Natural killer cell (primary cell): ENCODE measurements around the gene DYNC1H1. TPM values are rescaled to one million over a fixed set of nuclear protein-coding genes. Genes with fewer than 3 reads are reported as not detected.

ENCODE experiments used
- ATAC-seq, 3 donors: fragments of 150-1000 bp in 2 of 3; fragments of 200-7000 bp in 1 of 3; cut with Tn5 transposase; 1 replicate in 1 of 3; 2 replicates in 2 of 3; pipeline ENCODE4 v1.10.0; 2021; ENCODE audit warnings: mild to moderate bottlenecking in 2 of 3, moderate library complexity in 2 of 3
- DNase-seq, 2 donors: peaks; one replicate each; pipeline versions ENCODE4 v3.0.0 to v3.0.0-alpha.2; 2013 to 2021; ENCODE audit warnings: mixed read lengths in 1 of 2
- H3K27ac ChIP-seq: one replicate; pipeline ENCODE4 v1.5.1; 2013; ENCODE audit warnings: mild to moderate bottlenecking, low read length
- H3K27me3 ChIP-seq: one replicate; pipeline ENCODE4 v1.6.1; 2013; ENCODE audit warnings: low read length; ENCODE audit not compliant: control insufficient read depth, insufficient read depth
- H3K36me3 ChIP-seq: one replicate; pipeline ENCODE4 v1.6.1; 2013; ENCODE audit warnings: low read length; ENCODE audit not compliant: control insufficient read depth, insufficient read depth
- H3K4me1 ChIP-seq: one replicate; pipeline ENCODE4 v1.6.1; 2013; ENCODE audit warnings: low read length; ENCODE audit not compliant: control insufficient read depth, insufficient read depth
- H3K4me3 ChIP-seq: one replicate; pipeline ENCODE4 v1.5.1; 2013; ENCODE audit warnings: low read length
- H3K9me3 ChIP-seq: one replicate; pipeline ENCODE4 v1.6.1; 2013; ENCODE audit warnings: low read length; ENCODE audit not compliant: control insufficient read depth, insufficient read depth
- H3K27ac Mint-ChIP-seq, 2 donors: one replicate each; pipeline ENCODE4 v1.8.0; 2022; ENCODE audit warnings: mild to moderate bottlenecking in 2 of 2, mixed read lengths in 2 of 2, moderate library complexity in 1 of 2
- H3K27me3 Mint-ChIP-seq, 2 donors: one replicate each; pipeline ENCODE4 v1.8.0; 2022; ENCODE audit warnings: low read depth in 2 of 2, mixed read lengths in 2 of 2
- H3K36me3 Mint-ChIP-seq: one replicate; pipeline ENCODE4 v1.8.0; 2022; ENCODE audit warnings: mixed read lengths
- H3K4me1 Mint-ChIP-seq, 2 donors: one replicate each; pipeline ENCODE4 v1.8.0; 2022; ENCODE audit warnings: mixed read lengths in 2 of 2
- H3K4me3 Mint-ChIP-seq: one replicate; pipeline ENCODE4 v1.8.0; 2022; ENCODE audit warnings: mild to moderate bottlenecking, moderate library complexity, mixed read lengths
- H3K9me3 Mint-ChIP-seq, 2 donors: one replicate each; pipeline ENCODE4 v1.8.0; 2022; ENCODE audit warnings: mixed read lengths in 2 of 2
- WGBS: methylation state at CpG from one replicate; pipeline ENCODE4 v1.1.7; 2013; ENCODE audit warnings: missing lambda C conversion rate; ENCODE audit not compliant: insufficient coverage; 5-methylcytosine and 5-hydroxymethylcytosine counted together
- intact Hi-C: fragments of 100-400 bp; cut with micrococcal nuclease; formaldehyde crosslinking; loops from one replicate; pipeline ENCODE4 v1.14.2; 2022
- total RNA-seq, 4 donors: library from RNA; stranded (reverse); fragments of 120-200 nt in 1 of 4; gene quantifications; one replicate each; pipeline versions ENCODE4 v1.2.3 to v1.2.4, GENCODE V29; 2013 to 2022
- TF ChIP-seq, protein P1 (sequence below): fragments of 200-600 bp; IDR thresholded peaks from one replicate; pipeline ENCODE4 v1.8.0; 2022; ENCODE audit warnings: antibody characterized with exemption

Gene DYNC1H1
- total RNA-seq, 3 donors from 2014 or later (not counting 1 experiment from before 2014, with no cell fraction given), result 313 to 381 (median 349) TPM

GRCh38 chr14:101927859-101928258 is 36.5 kb upstream of the DYNC1H1 start:
- TF ChIP-seq, protein P1, sequence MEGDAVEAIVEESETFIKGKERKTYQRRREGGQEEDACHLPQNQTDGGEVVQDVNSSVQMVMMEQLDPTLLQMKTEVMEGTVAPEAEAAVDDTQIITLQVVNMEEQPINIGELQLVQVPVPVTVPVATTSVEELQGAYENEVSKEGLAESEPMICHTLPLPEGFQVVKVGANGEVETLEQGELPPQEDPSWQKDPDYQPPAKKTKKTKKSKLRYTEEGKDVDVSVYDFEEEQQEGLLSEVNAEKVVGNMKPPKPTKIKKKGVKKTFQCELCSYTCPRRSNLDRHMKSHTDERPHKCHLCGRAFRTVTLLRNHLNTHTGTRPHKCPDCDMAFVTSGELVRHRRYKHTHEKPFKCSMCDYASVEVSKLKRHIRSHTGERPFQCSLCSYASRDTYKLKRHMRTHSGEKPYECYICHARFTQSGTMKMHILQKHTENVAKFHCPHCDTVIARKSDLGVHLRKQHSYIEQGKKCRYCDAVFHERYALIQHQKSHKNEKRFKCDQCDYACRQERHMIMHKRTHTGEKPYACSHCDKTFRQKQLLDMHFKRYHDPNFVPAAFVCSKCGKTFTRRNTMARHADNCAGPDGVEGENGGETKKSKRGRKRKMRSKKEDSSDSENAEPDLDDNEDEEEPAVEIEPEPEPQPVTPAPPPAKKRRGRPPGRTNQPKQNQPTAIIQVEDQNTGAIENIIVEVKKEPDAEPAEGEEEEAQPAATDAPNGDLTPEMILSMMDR, result no peak
- H3K27me3 ChIP-seq, result no peaks in the 10 kb centered on the region
- Mint-ChIP-seq H3K4me3 (no peak overlapping the region), H3K4me1 (peaks cover 5 to 8% of the 10 kb centered on the region in 2 donors), H3K9me3 (no peaks in the 10 kb centered on the region), H3K36me3 (no peaks in the 10 kb centered on the region), H3K27ac (peak overlapping the region; percentile 63 to 67), H3K27me3 (no peaks in the 10 kb centered on the region)
- no peak overlapping the region for H3K4me3 ChIP-seq
- no peak for DNase-seq
- H3K9me3 ChIP-seq, result no peaks in the 10 kb centered on the region
- H3K27ac ChIP-seq, result no peak overlapping the region
- peaks cover 40% of the 10 kb centered on the region for H3K36me3 ChIP-seq
- intact Hi-C loops, result no loop called here
- peak in 2 of 3 donors; percentile 36 to 54 for ATAC-seq
- 75% methylated on average over 10 of the region's 10 CpGs for WGBS
- no peaks in the 10 kb centered on the region for H3K4me1 ChIP-seq

- H3K4me1 ChIP-seq, result no peaks in the 10 kb centered on the region
- DNase-seq, result no peak
- no peaks in the 10 kb centered on the region for H3K27me3 ChIP-seq
- 90% methylated on average over 24 of the region's 24 CpGs for WGBS
- intact Hi-C loops, result no loop called here
- no peaks in the 10 kb centered on the region for H3K36me3 Mint-ChIP-seq
- no peaks in the 10 kb centered on the region for H3K27me3 Mint-ChIP-seq
- H3K9me3 ChIP-seq, result no peaks in the 10 kb centered on the region
- TF ChIP-seq, protein P1, result no peak
- peak overlapping the region; percentile 63 to 67 for H3K27ac Mint-ChIP-seq
- H3K36me3 ChIP-seq, result peaks cover 34% of the 10 kb centered on the region
- H3K4me3 ChIP-seq, result no peak overlapping the region
- peaks cover 5 to 8% of the 10 kb centered on the region in 2 donors for H3K4me1 Mint-ChIP-seq
- H3K9me3 Mint-ChIP-seq, result no peaks in the 10 kb centered on the region
- ATAC-seq, result peak in 1 of 3 donors; percentile 59
- no peak overlapping the region for H3K4me3 Mint-ChIP-seq
- H3K27ac ChIP-seq, result no peak overlapping the region
Observed at GRCh38 chr14:101928415-101928841, 35.9 kb upstream of the DYNC1H1 start.

DNA sequence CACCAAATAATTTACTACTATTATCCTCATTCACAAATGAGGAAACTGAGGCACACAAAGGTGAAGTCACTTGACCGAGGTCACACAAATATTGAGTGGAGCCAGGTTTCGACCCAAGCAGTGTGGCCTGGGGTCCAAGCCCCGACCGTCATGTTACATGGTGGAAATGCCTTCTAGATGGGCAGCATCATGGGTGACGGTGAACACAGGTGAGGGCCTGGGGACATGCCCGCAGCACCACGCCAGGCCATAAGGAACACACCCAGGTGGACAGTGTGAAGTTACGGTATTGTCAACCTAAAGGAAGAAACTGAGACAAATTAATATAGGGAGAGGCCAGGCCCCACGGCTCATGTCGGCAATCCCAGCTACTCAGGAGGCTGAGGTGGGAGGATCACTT is 35.3 kb upstream of the DYNC1H1 start:
- Histone ChIP-seq H3K27me3 (no peaks in the 10 kb centered on the region), H3K4me3 (no peak overlapping the region), H3K27ac (no peak overlapping the region), H3K36me3 (peaks cover 34% of the 10 kb centered on the region), H3K9me3 (no peaks in the 10 kb centered on the region), H3K4me1 (no peaks in the 10 kb centered on the region)
- WGBS, result 98% methylated on average over 10 of the region's 10 CpGs
- Mint-ChIP-seq H3K27me3 (no peaks in the 10 kb centered on the region), H3K4me3 (no peak overlapping the region), H3K36me3 (no peaks in the 10 kb centered on the region), H3K27ac (peak overlapping the region; percentile 53 to 57), H3K9me3 (no peaks in the 10 kb centered on the region), H3K4me1 (peaks cover 5 to 8% of the 10 kb centered on the region in 2 donors)
- intact Hi-C loops, result no loop called here
- TF ChIP-seq, protein P1, result no peak
- DNase-seq (no peak), ATAC-seq (no peak)

DNA sequence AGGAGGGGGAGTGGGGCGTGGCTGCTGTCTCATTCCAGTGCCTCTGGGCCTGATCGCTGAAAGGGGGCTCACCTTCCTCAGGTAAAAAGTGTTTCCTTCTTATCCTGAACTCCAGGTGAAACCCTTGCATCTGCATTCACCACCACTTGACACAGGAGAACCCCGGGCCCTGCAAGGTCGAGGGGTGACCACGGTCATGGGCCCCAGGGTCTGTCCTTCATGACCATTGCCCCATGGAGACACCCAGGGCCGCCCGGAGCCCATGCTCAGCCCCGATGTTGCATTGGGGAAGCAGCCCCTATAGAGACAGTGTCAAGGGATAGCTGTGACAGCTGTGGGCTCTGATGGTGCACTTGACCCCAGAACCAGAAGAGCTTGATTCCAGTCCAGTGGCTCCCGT is 34.4 kb upstream of the DYNC1H1 start:
- Histone ChIP-seq H3K36me3 (peaks cover 31% of the 10 kb centered on the region), H3K27me3 (no peaks in the 10 kb centered on the region), H3K4me1 (no peaks in the 10 kb centered on the region), H3K9me3 (no peaks in the 10 kb centered on the region), H3K27ac (no peak overlapping the region), H3K4me3 (no peak overlapping the region)
- no peaks in the 10 kb centered on the region for H3K36me3 Mint-ChIP-seq
- H3K4me1 Mint-ChIP-seq, result peaks cover 5 to 8% of the 10 kb centered on the region in 2 donors
- H3K27ac Mint-ChIP-seq, result peak overlapping the region in 1 of 2 donors; percentile 53
- no peak overlapping the region for H3K4me3 Mint-ChIP-seq
- TF ChIP-seq, protein P1, result no peak
- intact Hi-C loops, result no loop called here
- no peaks in the 10 kb centered on the region for H3K9me3 Mint-ChIP-seq
- ATAC-seq, result no peak
- 95% methylated on average over 9 of the region's 9 CpGs for WGBS
- H3K27me3 Mint-ChIP-seq, result no peaks in the 10 kb centered on the region
- DNase-seq, result no peak
